Adrenal gland (tissue), 5 donors: ENCODE measurements around the gene CLIP2.

Source experiments
- CTCF ChIP-seq, 6 experiments: fragments of 450-650 bp in 4 of 6; fragments of 200-600 bp in 2 of 6; sonication (generic) in 1 of 6; IDR thresholded peaks; 1 replicate in 5 of 6; 2 replicates in 1 of 6; pipeline versions ENCODE4 v1.5.1 to v1.8.0; 2016 to 2021; ENCODE audit warnings: antibody characterized with exemption in 6 of 6, mild to moderate bottlenecking in 2 of 6, moderate library complexity in 1 of 6
- POLR2A ChIP-seq, 2 donors: fragments of 450-650 bp; IDR thresholded peaks; one replicate each; pipeline ENCODE4 v1.6.1; 2017; ENCODE audit warnings: antibody characterized with exemption in 2 of 2, mild to moderate bottlenecking in 2 of 2, moderate library complexity in 1 of 2
- donor health status: DM: no; HTN: no; CAD: no.

GRCh38 chr7:74269757-74270277 is 19.4 kb upstream of the CLIP2 start:
- no peak for TF ChIP-seq CTCF (IDR thresholded peaks at IDR 0.05)
- no peak for TF ChIP-seq POLR2A (IDR thresholded peaks at IDR 0.05)
